Naive thymus-derived CD8-positive, alpha-beta T cell (primary cell): ENCODE results near the gene SGSM1. TPM values are rescaled to one million over a fixed set of nuclear protein-coding genes. Genes with fewer than 3 reads are reported as not detected.
A peak's percentile ranks its signal among the peaks of the same experiment; 100 is the strongest.
"Not testable (repeated sequence)": the region's sequence is repeated elsewhere in the genome, so short reads cannot be mapped to it uniquely, and the experiment has no call there.

ENCODE experiments used
- ATAC-seq, 2 donors: fragments of 150-1000 bp; cut with Tn5 transposase in 1 of 2; sonication (Bioruptor Pico), chemical (Tn5 transposase) in 1 of 2; 1 replicate in 1 of 2; 2 replicates in 1 of 2; pipeline ENCODE4 v1.10.0; 2021; ENCODE audit warnings: mild to moderate bottlenecking in 2 of 2, moderate library complexity in 2 of 2
- POLR2A ChIA-PET: fragments of 350-600 bp; sonication (Branson Sonifier 250); formaldehyde crosslinking; loops from one replicate; lab custom pipeline; 2021; ENCODE audit warnings: antibody characterized with exemption; lab: Charles Lee
- DNase-seq, 10 donors: peaks; one replicate each; pipeline versions ENCODE4 v3.0.0 to v3.0.0-alpha.2; 2020 to 2022
- H3K27ac Mint-ChIP-seq, 10 donors: one replicate each; pipeline ENCODE4 v1.8.0; 2020 to 2022; ENCODE audit warnings: mild to moderate bottlenecking in 10 of 10, mixed read lengths in 10 of 10, moderate library complexity in 4 of 10, inconsistent platforms in 1 of 10
- H3K27me3 Mint-ChIP-seq, 5 donors: one replicate each; pipeline ENCODE4 v1.8.0; 2021 to 2022; ENCODE audit warnings: mixed read lengths in 5 of 5
- H3K36me3 Mint-ChIP-seq, 3 donors: one replicate each; pipeline ENCODE4 v1.8.0; 2020 to 2022; ENCODE audit warnings: mixed read lengths in 3 of 3, mild to moderate bottlenecking in 2 of 3, inconsistent platforms in 1 of 3
- H3K4me1 Mint-ChIP-seq, 4 donors: one replicate each; pipeline ENCODE4 v1.8.0; 2021 to 2022; ENCODE audit warnings: mixed read lengths in 4 of 4
- H3K4me3 Mint-ChIP-seq, 10 donors: one replicate each; pipeline ENCODE4 v1.8.0; 2020 to 2022; ENCODE audit warnings: mild to moderate bottlenecking in 10 of 10, mixed read lengths in 10 of 10, moderate library complexity in 6 of 10, inconsistent platforms in 1 of 10
- H3K9me3 Mint-ChIP-seq, 9 donors: one replicate each; pipeline ENCODE4 v1.8.0; 2020 to 2022; ENCODE audit warnings: mixed read lengths in 9 of 9, mild to moderate bottlenecking in 3 of 9, inconsistent platforms in 1 of 9, moderate library complexity in 1 of 9
- polyA plus RNA-seq, 3 donors: library from polyadenylated mRNA; unstranded; fragments of 300-500 nt; fragmentation: Illumina TruSeq; gene quantifications; one replicate each; pipeline ENCODE4 v1.2.3, GENCODE V29; 2021
- total RNA-seq, 8 experiments: library from RNA in 2 of 8; stranded (reverse) in 2 of 8; gene quantifications; one replicate each; pipeline ENCODE4 v1.2.3 and lab custom pipeline; 2021 to 2026

Gene SGSM1
- total and polyA plus RNA-seq, 5 experiments from 2014 or later = 0.07 to 0.82 (median 0.51) TPM; not detected in 1

DNA sequence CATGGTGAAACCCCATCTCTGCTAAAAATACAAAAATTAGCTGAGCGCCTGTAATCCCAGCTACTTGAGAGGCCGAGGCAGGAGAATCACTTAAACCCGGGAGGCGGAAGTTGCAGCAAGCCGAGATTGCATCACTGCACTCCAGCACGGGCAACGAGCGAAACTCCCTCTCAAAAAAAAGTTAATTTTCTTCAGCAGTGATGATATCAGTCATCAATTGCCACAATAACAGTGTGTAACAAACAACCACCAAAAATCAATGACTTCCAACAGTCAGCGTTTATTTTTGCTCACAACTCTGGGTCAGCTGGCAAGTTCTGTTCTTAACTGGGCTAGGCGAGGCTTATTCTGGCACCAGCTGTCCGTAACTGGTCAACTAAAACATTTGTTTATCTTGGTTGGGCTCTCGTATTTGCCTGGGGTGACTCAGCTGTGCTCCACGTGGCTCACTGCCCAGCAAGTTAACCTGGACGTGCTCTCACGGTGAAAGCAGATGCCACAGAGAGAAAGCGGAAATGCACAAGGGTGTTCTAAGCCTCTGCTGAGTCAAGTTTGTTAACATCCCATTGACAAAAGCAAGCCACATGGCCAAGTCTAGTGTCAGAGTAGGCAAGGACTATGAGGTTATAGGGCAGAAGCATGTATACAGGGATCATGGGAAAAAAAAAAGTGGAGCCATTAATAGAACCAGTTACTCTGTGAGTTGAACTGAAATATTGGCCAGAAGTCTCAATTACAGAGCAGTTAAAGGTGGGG is 88.4 kb downstream of the SGSM1 start:
- Mint-ChIP-seq H3K4me3 (no peak overlapping the region), H3K4me1 (peaks cover 0 to 4% (median 0%) of the 10 kb centered on the region in 4 donors)
- POLR2A ChIA-PET = no interaction called here

DNA sequence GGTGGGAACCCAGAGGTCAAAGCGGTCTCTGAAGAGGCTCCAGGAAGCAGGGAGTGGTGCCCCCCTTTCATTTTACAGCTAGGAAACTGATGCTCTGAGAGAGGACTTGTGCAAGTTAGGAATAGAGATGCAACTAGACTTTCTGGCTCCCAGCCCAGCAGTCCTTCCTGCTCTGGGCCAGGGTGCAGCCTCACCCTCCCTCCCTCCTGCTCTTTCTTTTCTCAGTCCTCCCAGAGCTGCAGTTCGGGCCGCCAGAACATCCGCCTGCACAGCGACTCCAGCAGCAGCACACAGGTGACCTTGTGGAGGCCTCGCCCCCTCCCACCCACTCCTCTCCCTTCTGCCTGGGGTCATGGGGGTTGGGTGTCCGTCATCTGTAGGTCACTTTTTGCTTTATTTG is 89.0 kb downstream of the SGSM1 start:
- H3K27me3 Mint-ChIP-seq = peaks cover 0 to 22% (median 9%) of the 10 kb centered on the region in 5 donors
- peak overlapping the region in 1 of 10 donors; percentile 3 for H3K27ac Mint-ChIP-seq
- ATAC-seq (no peak), DNase-seq (no peak)
- no peaks in the 10 kb centered on the region for H3K9me3 Mint-ChIP-seq
- peaks cover 0 to 2% (median 0%) of the 10 kb centered on the region in 3 donors for H3K36me3 Mint-ChIP-seq
- POLR2A ChIA-PET = no interaction called here
- no peak overlapping the region for H3K4me3 Mint-ChIP-seq
- peaks cover 0 to 4% (median 0%) of the 10 kb centered on the region in 4 donors for H3K4me1 Mint-ChIP-seq

More for the DNA sequence above, 88.4 kb downstream of the SGSM1 start:
- no peaks in the 10 kb centered on the region for H3K9me3 Mint-ChIP-seq
- ATAC-seq = no peak
- H3K27ac Mint-ChIP-seq = no peak overlapping the region
- peaks cover 0 to 22% (median 9%) of the 10 kb centered on the region in 5 donors for H3K27me3 Mint-ChIP-seq
- DNase-seq = no peak
- peaks cover 0 to 2% (median 0%) of the 10 kb centered on the region in 3 donors for H3K36me3 Mint-ChIP-seq

DNA sequence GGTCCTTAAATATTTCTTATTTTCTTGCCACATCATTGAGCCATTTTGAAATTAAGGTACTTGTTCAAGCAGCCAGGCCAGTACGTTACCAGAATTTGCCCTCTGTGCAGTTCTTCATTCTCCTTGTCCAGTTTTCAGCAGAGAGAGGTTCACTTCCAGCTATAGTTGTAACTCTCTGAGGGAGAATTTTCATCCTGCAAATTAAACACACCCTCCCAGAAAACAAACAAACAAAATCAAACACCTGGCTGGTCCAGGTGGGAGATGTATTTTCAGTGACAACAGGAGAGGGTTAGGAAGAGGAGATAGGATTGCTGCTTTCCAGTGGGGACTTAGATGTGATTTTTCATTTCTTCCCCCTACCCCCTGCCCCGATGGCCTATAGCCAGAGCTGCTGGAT is 95.4 kb downstream of the SGSM1 start:
- DNase-seq = no peak
- H3K4me1 Mint-ChIP-seq = peaks cover 0 to 2% (median 0%) of the 10 kb centered on the region in 4 donors
- no peak overlapping the region for H3K4me3 Mint-ChIP-seq
- H3K27ac Mint-ChIP-seq = no peak overlapping the region
- H3K27me3 Mint-ChIP-seq = peaks cover 0 to 16% (median 4%) of the 10 kb centered on the region in 5 donors
- ATAC-seq = no peak
- POLR2A ChIA-PET = interaction anchor here (0.6 kb wide), 1 partner anchor 10 kb away, joined by 5 read pairs; no protein-coding TSS in a partner anchor
- H3K36me3 Mint-ChIP-seq = peaks cover 11 to 26% (median 17%) of the 10 kb centered on the region in 3 donors
- H3K9me3 Mint-ChIP-seq = peaks cover 0 to 26% (median 21%) of the 10 kb centered on the region in 9 donors

DNA sequence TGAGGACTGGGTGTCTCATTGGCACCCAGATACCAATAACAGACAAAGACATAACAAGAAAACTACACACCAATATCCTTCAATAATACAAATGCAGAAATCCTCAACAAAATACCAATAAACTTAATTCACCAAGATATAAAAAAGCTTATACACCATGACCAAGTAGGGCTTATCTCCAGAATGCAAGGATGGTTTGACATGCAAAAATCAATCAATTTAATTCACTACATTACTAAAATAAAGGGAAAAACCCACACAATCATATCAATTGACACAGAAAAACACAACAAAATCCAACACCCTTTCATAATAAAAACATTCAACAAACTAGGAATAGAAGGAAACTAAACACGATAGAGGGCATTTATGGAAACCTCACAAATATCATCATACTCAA is 99.9 kb downstream of the SGSM1 start:
- POLR2A ChIA-PET = no interaction called here
- peaks cover 0 to 12% (median 4%) of the 10 kb centered on the region in 5 donors for H3K27me3 Mint-ChIP-seq

DNA sequence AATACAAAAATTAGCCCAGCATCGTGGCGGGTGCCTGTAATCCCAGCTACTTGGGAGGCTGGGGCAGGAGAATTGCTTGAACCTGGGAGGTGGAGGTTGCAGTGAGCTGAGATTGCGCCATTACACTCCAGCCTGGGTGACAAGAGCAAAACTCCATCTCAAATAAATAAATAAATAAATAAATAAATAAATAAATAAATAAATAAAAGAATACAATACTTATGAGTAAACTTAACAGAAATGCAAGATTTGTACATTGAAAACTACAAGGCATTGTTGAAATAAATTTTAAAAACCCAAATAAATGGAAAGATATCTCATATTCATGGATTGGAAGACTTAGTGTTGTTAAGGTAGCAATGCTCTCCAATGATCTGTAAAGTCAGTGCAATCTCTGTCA is 101.1 kb downstream of the SGSM1 start:
- Mint-ChIP-seq H3K36me3 (peaks cover 11 to 31% (median 23%) of the 10 kb centered on the region in 3 donors), H3K27me3 (peaks cover 0 to 12% (median 4%) of the 10 kb centered on the region in 5 donors), H3K9me3 (peaks cover 0 to 41% (median 25%) of the 10 kb centered on the region in 9 donors)
- H3K27ac Mint-ChIP-seq, H3K4me3 Mint-ChIP-seq, H3K4me1 Mint-ChIP-seq, POLR2A ChIA-PET, DNase-seq, ATAC-seq: not testable (repeated sequence)

More for the DNA sequence above, 99.9 kb downstream of the SGSM1 start:
- no peak overlapping the region for H3K4me3 Mint-ChIP-seq
- DNase-seq = no peak
- no peak for ATAC-seq
- peaks cover 0 to 41% (median 25%) of the 10 kb centered on the region in 9 donors for H3K9me3 Mint-ChIP-seq
- no peaks in the 10 kb centered on the region for H3K4me1 Mint-ChIP-seq
- H3K36me3 Mint-ChIP-seq = peaks cover 11 to 35% (median 23%) of the 10 kb centered on the region in 3 donors
- no peak overlapping the region for H3K27ac Mint-ChIP-seq

DNA sequence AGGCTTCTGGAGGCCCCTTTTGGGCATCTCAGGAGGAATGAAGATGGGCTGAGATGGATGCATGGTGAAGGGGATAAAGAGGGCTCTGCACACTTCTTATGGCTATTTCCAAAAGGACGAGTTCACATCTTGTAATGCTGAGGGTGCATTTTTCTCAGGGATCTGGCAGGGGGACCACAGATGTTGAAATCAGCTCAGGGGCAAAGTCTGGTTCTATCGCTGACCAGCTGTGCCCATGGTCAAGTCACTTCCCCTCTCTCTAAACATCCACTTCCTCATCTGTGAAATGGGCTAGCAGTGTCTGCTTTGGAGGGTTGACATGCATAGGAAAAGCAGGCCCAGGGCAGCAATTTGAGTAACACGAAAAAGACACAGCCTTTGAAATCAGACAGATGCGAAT is 114.0 kb downstream of the SGSM1 start:
- ATAC-seq (no peak), DNase-seq (no peak)
- Mint-ChIP-seq H3K4me1 (no peaks in the 10 kb centered on the region), H3K4me3 (no peak overlapping the region), H3K27me3 (peaks cover 0 to 2% (median 0%) of the 10 kb centered on the region in 5 donors), H3K9me3 (no peaks in the 10 kb centered on the region), H3K27ac (no peak overlapping the region), H3K36me3 (no peaks in the 10 kb centered on the region)
- POLR2A ChIA-PET = no interaction called here

DNA sequence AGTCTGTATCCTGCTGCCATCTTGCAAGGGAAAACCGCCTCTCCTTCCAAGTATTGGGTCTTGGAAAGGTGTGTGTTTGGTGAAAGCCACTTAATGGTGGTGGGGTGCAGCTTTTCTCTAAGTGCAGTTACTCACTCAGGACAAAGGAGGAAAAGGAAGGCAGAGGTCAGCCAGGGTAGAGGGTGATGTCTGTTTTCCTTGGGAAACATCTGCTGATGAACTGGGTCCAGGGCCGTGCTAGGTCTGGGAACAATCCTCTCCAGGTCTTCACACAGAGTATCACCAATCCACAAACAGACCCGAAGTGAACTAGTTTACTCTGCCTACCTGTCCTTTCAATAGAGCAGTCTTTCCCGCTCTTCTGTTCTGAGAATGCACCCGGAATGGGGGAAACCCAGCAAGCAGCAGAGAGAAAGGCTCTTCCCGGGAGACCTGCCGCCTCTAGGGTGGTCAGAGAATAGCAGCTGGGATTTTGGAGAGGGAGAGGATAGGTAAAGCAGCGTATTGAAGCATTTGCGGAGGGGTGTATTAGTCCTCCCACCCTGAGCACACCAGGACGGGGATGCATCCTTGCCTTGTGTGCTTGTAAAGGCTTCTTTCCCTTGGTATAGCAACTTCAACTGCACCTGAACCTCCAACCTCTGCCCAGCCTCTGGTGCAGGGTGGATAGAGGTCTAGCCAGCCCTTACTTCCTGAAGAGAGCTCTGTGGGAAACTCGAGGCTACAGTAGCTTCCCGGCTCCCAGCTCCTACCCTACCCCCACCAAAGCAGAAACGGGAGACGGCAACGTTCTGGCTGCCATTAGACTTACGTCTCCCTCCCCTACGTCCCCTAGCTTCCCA is 119.8 kb downstream of the SGSM1 start:
- Mint-ChIP-seq H3K9me3 (peaks cover 0 to 9% (median 0%) of the 10 kb centered on the region in 9 donors), H3K4me3 (no peak overlapping the region), H3K36me3 (no peaks in the 10 kb centered on the region), H3K4me1 (no peaks in the 10 kb centered on the region), H3K27ac (no peak overlapping the region), H3K27me3 (peaks cover 4 to 32% (median 22%) of the 10 kb centered on the region in 5 donors)
- POLR2A ChIA-PET = no interaction called here
- ATAC-seq = no peak
- no peak for DNase-seq

DNA sequence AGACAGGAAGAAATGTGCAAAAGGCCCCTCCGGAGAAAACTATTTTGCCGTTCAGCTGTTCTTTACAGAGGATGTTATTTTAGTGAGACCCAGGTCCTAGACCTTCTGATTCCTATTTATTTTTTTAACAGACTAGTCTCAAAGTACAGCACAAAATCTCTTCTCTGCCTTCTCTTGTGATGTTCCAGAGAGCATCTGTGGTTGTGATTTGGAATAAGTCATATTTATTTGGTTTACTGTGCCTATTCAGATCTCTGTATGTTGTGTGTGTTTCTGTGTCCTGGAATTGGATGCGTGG is 120.4 kb downstream of the SGSM1 start:
- Mint-ChIP-seq H3K4me1 (no peaks in the 10 kb centered on the region), H3K9me3 (peaks cover 0 to 9% (median 0%) of the 10 kb centered on the region in 9 donors), H3K4me3 (no peak overlapping the region), H3K27ac (no peak overlapping the region), H3K36me3 (no peaks in the 10 kb centered on the region), H3K27me3 (peaks cover 4 to 32% (median 22%) of the 10 kb centered on the region in 5 donors)
- POLR2A ChIA-PET = no interaction called here
- DNase-seq = no peak
- ATAC-seq = no peak

DNA sequence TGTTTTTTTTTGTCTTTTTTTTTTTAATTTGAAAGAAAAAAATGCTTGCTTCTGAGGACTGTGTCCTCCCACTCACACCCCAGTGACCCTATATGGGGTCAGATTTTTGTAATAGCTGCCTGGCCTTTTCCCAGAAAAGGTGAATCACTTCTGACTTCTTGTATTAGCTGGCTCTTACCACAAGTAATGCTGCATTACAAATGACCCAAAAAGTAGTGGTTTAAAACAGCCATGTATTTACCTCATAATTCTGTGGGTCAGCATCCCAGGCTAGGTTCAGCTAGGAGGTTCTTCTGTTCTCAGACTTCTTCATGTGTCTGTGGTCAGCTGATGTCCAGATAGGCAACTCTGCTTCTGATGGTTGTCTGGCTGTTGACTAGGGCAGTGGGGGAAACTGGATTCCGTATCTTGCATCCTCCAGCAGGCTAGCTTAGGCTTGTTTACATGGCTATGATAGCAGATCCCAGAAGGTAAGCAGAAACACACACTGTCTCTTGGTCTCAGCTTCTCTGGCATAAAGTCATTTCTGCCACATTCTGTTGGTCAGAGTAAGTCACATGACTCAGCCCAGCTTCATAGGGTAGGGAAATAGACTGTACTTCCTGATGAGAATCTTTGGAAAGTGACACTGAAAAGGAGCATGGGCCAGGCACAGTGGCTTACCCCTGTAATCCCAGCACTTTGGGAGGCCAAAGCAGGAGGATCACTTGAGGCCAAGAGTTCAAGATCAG is 121.0 kb downstream of the SGSM1 start:
- no peak overlapping the region for H3K4me3 Mint-ChIP-seq

DNA sequence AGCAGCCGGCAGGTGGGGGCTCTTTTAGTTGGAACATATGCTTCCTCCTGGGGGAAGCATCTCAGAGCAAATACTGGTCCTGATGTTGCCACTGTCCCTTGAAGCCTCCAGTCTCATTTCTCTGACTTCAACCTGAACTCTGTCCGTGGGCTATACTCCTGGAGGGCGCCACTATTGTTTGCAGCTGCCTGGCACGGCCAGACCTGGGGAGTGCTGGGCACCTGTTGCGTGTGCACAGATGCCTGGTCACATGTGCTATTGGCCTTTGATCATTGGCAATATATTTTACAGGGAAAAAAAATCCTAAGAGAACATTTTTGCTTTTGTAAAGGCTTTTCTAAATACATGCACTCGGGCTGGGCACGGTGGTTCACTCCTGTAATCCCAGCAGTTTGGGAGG is 122.3 kb downstream of the SGSM1 start:
- POLR2A ChIA-PET = no interaction called here
- H3K36me3 Mint-ChIP-seq = no peaks in the 10 kb centered on the region
- ATAC-seq = no peak
- H3K4me3 Mint-ChIP-seq = no peak overlapping the region
- no peak for DNase-seq
- peaks cover 0 to 9% (median 0%) of the 10 kb centered on the region in 9 donors for H3K9me3 Mint-ChIP-seq
- H3K4me1 Mint-ChIP-seq = no peaks in the 10 kb centered on the region
- H3K27me3 Mint-ChIP-seq = peaks cover 7 to 34% (median 23%) of the 10 kb centered on the region in 5 donors
- no peak overlapping the region for H3K27ac Mint-ChIP-seq

More for the DNA sequence above, 121.0 kb downstream of the SGSM1 start:
- Mint-ChIP-seq H3K27ac (no peak overlapping the region), H3K4me1 (no peaks in the 10 kb centered on the region), H3K27me3 (peaks cover 6 to 32% (median 23%) of the 10 kb centered on the region in 5 donors), H3K9me3 (peaks cover 0 to 9% (median 0%) of the 10 kb centered on the region in 9 donors), H3K36me3 (no peaks in the 10 kb centered on the region)
- DNase-seq = no peak
- no peak for ATAC-seq
- POLR2A ChIA-PET = no interaction called here

DNA sequence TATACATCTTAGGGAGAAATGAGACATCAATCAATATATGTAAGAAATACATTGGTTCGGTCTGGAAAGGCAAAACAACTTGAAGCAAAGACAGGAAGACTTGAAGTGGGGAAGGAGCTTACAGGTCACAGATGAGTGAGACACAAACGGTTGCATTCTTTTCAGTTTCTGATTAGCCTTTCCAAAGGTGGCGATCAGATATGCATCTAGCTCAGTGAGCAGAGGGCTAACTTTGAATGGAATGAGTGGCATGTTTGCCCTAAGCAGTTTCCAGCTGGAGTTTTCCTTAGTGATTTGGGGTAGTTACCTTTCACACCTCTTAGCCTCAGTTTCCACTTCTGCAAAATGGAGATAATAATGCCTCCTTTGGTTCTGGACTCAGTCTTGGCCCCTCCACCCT is 124.7 kb downstream of the SGSM1 start:
- POLR2A ChIA-PET = no interaction called here
- H3K27ac Mint-ChIP-seq = no peak overlapping the region
- no peaks in the 10 kb centered on the region for H3K36me3 Mint-ChIP-seq
- ATAC-seq = no peak
- peaks cover 0 to 9% (median 0%) of the 10 kb centered on the region in 9 donors for H3K9me3 Mint-ChIP-seq
- peaks cover 7 to 35% (median 23%) of the 10 kb centered on the region in 5 donors for H3K27me3 Mint-ChIP-seq
- no peak for DNase-seq
- H3K4me1 Mint-ChIP-seq = no peaks in the 10 kb centered on the region
- H3K4me3 Mint-ChIP-seq = no peak overlapping the region

DNA sequence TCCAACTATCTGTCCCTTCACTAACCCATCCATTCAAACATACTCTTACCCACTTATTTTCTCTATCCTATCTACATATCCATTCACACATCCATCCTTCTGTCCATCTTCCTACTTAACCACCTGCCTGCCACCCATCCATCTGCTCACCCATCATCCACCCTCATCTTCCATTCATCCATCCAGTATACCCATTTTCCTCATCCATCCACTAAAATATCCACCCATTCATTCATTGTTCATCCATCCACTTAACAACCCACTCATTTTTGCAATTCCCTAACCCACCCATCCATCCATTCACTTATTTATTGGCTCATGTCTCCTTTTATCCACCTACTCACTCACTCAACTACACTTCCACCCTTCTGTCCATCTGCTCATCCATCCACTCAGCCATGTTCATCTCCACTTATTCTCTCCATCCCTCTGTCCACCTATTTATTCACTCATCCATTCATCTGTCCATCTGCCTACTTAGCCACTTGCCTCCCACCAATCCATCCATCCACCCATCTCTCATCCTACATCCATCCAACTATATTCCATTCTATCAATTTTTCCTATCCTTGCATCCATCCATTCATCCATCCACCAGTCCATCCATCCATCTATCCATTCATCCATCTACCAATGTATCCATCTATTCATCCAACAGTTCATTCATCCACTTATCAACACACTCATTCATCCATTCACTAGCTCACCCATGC is 129.9 kb downstream of the SGSM1 start:
- DNase-seq = no peak
- POLR2A ChIA-PET = no interaction called here
- H3K9me3 Mint-ChIP-seq = no peaks in the 10 kb centered on the region
- H3K4me1 Mint-ChIP-seq = no peaks in the 10 kb centered on the region
- H3K4me3 Mint-ChIP-seq = no peak overlapping the region
- no peaks in the 10 kb centered on the region for H3K36me3 Mint-ChIP-seq
- H3K27me3 Mint-ChIP-seq = peaks cover 0 to 24% (median 6%) of the 10 kb centered on the region in 5 donors
- no peak for ATAC-seq
- no peak overlapping the region for H3K27ac Mint-ChIP-seq
